HG02763 (cell line): Measurements from ENCODE around the gene RBM28.

Source experiments
- ATAC-seq: cut with Tn5 transposase; IDR thresholded peaks from one replicate; pipeline ENCODE4 v1.9.1; 2021; ENCODE audit warnings: mild to moderate bottlenecking, moderate library complexity; ENCODE audit not compliant: unreplicated experiment

The RBM28 gene

DNA sequence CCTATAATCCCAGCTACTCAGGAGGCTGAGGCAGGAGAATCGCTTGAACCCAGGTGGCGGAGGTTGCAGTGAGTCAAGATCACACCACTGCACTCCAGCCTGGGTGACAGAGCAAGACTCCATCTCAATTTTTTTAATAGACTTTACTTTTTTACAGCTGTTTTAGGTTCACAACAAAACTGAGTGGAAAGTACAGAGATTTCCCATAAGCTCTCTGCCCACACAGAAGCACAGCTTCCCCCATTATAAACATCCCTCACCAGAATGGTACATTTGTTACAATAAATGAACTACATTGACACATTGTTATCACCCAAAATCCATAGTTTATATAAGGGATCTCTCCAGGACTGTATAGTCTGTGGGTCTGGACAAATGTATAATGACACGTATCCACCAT lies 32.4 kb upstream of the RBM28 start:
- ATAC-seq: no peak

DNA sequence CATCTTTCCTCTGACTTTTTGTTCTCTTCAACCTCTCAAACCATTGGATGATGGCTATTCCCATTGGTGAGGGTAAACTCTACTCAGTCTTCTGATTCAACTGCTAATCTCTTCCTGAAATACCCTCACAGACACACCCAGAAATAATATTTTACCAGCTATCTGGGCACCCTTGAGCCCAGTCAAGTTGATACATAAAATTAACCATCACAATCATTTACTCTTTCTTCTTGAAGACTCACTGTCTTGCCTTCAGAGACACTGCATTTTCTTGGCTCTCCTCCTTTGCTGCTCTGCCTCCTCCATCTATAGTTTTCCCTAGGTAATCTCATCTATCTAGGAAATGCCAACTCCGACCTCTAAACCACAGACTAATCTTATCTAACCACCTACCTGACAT lies 30.3 kb upstream of the RBM28 start:
- ATAC-seq: no peak

- ATAC-seq: no peak
Observed at GRCh38 chr7:128373606-128374005, 29.9 kb upstream of the RBM28 start.

DNA sequence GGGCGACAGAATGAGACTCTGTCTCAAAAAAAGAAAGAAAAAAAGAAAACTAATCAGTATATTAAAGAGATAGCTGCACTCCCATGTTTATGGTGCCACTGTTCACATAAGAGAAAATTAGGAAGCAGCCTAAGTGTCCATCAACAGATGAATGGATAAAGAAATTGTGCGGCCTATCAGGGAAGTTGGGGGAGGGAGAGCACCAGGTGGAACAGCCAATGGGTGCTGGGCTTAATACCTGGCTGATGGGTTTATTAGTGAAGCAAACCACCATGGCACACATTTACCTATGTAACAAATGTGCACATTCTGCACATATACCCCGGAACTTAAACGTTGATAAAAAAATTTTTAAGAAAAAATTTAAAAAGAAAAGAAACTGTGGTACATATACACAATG lies 26.8 kb upstream of the RBM28 start:
- no peak for ATAC-seq

DNA sequence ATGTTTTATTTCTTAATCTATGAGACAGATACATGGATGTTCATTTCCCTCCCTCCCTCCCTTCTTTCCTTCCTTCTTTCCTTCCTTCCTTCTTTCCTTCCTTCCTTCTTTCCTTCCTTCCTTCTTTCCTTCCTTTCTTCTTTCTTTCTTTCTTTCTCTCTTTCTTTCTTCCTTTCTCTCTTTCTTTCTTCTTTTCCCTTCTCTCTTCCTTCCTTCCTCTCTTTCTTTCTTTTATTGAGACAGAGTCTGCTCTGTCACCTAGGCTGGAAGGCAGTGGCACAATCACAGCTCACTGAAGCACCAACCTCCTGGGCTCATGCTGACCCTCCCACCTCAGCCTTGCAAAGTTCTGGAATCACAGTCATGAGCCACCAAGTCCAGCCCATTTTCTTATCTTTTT lies 23.3 kb upstream of the RBM28 start:
- no peak for ATAC-seq

- no peak for ATAC-seq
Observed at GRCh38 chr7:128366300-128366699, 22.6 kb upstream of the RBM28 start.

DNA sequence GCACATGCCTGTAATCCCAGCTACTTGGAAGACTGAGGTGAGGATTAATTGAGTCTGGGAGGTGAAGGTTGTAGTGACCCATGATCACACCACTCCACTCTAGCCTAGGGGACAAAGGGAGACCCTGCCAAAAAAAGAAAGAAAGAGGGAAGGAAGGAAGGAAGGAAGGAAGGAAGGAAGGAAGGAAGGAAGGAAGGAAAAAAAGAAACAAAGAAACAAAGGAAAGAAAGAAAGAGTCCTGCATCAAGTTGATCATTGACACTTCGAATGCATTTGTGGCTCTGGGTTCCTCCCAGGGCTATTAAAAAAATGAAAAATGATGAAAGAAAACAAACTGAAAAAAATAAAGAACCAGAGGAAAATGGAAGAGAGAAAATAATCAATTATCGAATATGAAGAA lies 21.7 kb upstream of the RBM28 start:
- no peak for ATAC-seq

GRCh38 chr7:128364166-128364870 lies 20.6 kb upstream of the RBM28 start:
- ATAC-seq: no peak

DNA sequence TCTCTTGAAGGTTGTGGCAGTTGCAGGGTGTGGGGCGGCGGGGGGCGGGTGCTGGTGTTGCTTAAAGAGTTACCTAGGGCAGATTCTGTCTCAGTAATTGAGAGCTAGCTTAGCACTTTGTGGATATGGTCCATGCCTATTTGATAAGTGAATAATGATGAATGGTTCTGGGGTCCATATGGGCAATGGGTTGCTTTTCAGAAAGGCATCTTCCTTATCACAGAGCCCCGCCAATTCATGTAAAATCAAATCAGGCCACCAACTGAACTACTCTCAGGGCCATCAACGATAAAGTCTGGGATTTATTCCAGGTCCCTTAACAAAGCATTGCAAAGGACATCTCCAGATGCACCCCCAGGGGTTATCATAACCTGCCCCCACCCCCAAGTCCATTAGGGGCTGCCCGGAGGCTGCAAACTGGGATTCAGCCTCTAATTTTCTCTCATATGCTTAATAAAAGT lies 19.6 kb upstream of the RBM28 start:
- no peak for ATAC-seq

DNA sequence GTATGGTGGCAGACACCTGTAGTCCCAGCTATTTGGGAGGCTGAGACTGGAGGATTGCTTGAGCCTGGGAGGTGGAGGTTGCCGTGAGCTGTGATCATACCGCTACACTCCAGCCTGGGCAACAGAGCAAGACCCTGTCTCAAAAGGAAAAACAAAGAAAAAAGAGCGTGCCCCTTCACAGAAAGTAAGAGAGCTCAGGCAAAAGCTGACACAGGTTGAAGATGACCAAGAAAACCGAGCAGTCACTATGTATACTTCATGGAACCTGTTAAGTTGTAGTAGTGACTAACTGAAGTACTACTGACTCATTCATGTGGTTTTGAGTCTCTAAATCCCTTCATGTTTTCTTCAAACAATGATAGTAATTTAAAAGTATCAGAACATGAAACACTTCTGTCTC lies 19.0 kb upstream of the RBM28 start:
- no peak for ATAC-seq

DNA sequence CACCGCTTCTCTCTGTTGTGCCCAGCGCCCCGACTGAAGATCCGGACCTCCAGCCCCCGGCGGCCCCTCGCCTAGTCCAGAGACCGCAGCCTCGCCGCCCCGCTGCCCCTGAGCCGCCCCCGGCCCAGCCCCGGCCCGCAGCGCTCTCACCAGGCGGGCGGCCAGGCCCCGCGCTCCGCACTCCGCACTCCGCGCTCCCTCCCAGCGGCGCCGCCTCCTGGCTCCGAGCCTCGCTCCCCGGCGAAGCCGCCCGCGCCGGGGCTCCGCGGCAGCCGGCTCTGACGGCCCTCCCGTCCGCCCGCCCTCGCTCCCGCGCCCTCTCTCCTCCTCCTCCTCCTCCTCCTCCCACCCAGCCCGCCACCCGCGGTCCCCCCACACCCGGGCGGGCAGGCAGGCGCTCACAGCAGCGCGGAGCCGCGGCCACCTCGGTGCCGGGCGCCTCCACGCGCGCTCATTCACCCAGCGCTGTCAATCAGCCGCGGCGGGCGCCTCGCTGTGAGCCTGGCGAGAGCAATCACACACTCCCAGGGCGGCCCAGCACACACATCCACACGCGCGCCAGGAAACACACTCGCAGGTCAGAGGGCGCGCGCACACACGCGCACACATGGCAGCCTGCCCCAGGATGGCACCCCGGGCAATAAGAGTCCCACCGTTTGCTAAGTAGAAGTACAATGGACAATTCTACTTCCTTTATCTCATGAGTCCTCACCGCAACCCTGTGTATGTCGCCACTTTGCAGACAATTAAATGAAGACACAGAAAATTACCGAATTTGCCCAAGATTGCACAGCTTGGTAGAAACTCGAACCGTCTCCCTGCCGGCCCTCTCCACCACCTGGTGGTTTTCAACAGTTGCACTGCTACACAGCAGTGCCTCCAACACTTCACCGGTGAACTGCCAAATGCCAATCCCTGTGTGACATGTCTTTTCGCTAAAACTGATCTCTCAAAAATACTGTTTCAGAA lies 18.0 kb upstream of the RBM28 start, which contains the start of gene PRRT4:
Gene PRRT4 (minus strand): TSS at position 280 of the 969 bp plus-strand sequence.
- ATAC-seq: no peak

DNA sequence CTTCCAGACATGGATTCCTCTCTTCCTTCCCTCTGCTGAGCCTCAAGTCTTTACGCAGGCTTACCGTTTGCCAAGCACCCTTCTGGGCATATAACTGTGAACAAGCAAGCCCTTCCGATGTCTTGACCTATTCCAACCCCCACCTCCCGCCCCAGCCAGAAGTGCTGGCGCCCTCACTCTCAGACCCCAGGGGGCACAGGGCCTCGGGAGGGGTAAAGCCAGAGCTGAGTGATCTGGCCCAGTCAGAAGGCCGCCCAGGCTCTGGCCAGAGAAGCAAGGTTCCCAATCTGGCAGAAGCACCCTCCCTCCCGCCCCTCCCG lies 16.6 kb upstream of the RBM28 start:
- ATAC-seq: no peak

DNA sequence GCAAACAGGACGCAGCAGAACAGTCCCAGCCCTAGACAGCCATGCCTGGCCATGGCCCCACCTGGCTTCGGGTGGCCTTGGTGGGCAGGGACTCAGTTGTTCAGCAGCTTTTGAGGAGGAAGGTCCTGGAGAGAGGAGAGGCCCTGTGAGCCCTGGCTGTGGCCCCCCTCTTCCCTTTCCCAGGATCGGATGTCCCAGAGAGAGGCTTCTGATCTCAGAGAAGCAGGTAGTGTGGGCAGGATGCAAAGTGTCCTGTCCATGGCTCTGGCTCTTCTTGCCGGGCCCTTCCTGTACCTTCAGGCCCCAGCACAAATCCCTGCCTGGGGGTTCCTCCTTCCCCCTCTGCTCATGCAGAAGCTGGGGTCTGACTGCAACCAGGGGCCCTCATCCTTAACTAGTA lies 16.2 kb upstream of the RBM28 start:
- ATAC-seq: no peak

DNA sequence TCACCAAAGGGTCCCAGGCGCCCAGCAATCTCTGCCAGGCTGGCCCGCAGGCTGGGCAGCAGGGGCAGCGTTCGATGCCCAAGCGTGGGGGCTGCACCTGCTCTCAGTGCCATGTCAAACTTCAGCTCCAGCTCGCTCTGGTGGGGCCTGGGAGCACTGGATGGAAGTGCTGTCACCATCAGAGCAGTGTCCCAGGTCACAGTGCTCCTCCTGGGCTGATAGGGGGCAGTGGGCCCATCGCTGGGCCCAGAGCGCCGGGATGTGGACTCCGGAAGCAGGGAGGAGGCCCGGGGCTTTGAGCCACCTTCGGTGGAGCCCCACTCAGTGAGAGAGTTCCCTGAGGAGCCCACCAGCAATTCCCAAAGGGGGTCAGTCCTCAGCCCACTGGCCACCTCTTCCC lies 15.6 kb upstream of the RBM28 start:
- ATAC-seq: no peak

GRCh38 chr7:128358233-128358632 lies 14.5 kb upstream of the RBM28 start:
- ATAC-seq: no peak

DNA sequence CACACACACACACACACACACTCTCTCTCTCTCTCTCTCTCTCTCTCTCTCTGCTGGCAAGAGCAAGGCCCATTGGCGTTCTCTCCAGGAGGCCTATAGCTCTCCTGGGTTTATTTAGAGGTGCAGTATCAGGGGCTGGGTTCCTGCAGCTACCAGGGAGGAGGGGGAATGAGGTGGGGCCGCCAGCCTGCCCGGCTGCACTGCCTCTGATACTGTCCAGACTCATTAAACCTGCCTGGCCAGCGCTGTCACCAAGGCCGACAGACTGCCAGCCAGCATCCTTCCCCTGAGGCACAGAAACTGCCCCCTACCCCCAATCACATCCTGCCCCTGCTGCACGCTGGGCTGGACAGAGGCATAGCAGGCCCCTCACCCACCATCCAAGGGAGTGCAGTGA lies 13.5 kb upstream of the RBM28 start:
- ATAC-seq: no peak

- ATAC-seq: no peak
Observed at GRCh38 chr7:128356546-128357216, 13.0 kb upstream of the RBM28 start.

GRCh38 chr7:128353610-128354009 lies 9.9 kb upstream of the RBM28 start:
- no peak for ATAC-seq

- ATAC-seq: no peak
Observed at GRCh38 chr7:128353189-128353588, 9.5 kb upstream of the RBM28 start.

DNA sequence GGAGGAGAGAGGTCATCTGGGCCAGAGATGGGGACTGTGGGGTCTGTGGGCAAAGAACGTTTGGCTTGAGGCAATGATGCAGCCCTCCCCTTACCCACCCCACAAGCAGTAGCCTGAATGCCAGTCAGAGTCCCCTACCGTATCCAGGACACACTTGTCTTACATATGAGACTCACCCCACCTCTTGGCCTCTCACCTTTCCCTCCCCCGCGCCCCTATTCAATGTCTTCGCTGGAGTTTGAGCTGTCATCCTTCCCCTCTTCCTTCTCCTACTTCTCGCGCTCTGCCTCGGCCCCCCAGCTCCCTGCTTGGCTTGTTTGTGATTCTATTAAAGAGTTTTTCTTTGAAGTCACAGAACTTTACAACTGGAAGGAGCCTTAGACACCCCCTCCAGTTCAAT lies 8.9 kb upstream of the RBM28 start:
- no peak for ATAC-seq

GRCh38 chr7:128352153-128352537 lies 8.4 kb upstream of the RBM28 start:
- no peak for ATAC-seq
